HG03135 (cell line): Measurements from ENCODE around the gene SCAF1.
A peak's percentile ranks its signal among the peaks of the same experiment; 100 is the strongest.

Source experiments
- ATAC-seq: cut with Tn5 transposase; IDR thresholded peaks from one replicate; pipeline ENCODE4 v1.9.1; 2021; ENCODE audit warnings: mild to moderate bottlenecking, moderate library complexity; ENCODE audit not compliant: unreplicated experiment

Gene SCAF1

DNA sequence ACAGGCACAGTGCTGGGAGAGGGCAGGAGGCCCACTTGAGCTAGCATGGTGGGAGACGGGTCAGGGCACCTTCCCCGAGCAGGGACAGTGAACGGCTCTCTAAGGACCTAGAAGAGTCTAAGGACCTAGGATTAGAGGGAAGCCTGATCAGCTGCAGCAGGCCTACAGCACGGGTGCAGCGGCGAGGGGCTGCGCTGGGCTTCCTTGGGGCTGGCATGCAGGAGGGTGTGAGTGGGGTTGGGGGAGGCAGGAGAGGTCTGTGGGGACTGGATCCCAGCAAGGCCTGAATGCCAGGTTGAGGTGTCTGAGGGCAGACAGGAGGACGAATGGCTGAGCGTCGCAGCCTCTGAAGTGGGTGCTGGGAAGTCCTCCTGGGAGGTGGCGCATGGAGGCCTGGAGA, 3.6 kb downstream of the SCAF1 start:
- no peak for ATAC-seq

DNA sequence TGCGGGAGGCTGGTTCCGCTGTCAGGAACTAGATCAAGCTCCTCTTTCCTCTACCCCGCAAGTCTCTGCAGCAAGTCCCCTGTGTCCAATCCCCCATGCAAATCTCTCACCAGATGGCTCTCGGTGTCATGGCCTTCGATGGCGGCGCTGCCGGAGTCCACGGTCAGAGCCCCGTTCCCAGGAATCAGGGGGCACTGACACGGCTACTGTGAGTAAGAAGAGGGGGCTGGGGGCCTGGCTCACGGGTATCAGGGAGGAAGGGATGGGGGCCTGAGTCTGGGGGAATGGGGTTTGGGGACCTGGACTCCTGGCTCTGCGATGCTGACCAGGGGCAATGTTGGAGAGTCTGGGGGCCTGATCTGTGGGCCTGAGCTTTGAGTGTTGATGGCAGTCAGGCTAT, 4.0 kb downstream of the SCAF1 start:
- no peak for ATAC-seq

DNA sequence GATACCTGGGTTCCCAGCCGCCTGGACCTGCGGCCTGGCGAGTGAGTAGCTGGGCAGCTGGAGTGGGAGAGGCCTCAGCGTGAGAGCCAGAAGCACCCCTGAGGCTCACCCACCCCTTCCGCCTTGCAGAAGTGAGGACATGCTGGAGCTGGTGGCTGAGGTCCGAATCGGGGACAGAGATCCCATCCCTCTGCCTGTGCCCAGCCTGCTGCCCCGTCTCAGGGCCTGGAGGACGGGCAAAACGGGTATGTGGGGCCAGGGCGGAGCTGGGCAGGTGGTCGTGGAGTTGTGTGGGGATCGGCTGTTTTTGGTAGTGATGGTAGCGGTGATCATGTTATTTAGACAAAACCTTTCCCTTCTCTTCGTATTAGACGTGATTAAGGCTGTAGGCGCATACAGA, 4.6 kb downstream of the SCAF1 start:
- ATAC-seq = no peak

DNA sequence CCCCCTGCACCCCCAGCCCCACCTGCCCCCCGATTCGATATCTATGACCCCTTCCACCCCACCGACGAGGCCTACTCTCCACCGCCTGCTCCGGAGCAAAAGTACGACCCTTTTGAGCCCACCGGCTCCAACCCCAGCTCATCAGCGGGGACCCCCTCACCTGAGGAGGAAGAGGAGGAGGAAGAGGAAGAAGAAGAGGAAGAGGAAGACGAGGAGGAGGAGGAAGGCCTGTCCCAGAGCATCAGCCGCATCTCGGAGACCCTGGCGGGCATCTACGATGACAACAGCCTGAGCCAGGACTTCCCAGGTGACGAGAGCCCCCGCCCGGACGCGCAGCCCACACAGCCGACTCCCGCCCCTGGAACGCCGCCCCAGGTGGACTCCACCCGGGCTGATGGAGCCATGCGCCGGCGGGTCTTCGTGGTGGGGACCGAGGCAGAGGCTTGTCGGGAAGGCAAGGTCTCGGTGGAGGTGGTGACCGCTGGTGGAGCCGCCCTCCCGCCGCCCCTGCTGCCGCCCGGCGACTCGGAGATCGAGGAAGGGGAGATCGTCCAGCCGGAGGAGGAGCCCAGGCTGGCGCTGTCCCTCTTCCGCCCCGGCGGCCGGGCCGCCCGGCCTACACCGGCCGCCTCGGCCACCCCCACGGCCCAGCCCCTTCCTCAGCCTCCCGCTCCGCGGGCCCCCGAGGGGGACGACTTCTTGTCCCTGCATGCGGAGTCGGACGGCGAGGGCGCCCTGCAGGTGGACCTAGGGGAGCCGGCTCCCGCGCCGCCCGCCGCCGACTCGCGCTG, 9.2 kb downstream of the SCAF1 start:
- ATAC-seq = no peak

DNA sequence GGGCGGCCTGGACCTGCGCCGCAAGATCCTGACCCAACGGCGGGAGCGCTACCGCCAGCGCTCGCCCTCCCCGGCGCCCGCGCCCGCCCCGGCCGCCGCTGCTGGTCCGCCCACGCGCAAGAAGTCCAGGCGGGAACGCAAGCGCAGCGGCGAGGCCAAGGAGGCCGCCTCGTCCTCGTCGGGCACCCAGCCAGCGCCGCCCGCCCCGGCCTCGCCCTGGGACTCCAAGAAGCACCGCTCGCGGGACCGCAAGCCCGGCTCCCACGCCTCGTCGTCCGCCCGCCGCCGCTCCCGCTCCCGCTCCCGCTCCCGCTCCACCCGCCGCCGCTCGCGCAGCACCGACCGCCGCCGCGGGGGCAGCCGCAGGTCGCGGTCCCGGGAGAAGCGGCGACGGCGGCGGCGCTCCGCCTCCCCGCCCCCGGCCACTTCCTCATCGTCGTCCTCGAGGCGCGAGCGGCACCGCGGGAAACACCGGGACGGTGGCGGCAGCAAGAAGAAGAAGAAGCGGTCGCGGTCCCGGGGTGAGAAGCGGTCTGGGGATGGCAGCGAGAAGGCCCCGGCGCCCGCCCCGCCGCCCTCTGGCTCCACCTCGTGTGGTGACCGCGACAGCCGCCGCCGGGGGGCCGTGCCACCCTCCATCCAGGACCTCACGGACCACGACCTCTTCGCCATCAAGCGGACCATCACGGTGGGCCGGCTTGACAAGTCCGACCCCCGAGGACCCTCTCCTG, 10.0 kb downstream of the SCAF1 start:
- no peak for ATAC-seq

DNA sequence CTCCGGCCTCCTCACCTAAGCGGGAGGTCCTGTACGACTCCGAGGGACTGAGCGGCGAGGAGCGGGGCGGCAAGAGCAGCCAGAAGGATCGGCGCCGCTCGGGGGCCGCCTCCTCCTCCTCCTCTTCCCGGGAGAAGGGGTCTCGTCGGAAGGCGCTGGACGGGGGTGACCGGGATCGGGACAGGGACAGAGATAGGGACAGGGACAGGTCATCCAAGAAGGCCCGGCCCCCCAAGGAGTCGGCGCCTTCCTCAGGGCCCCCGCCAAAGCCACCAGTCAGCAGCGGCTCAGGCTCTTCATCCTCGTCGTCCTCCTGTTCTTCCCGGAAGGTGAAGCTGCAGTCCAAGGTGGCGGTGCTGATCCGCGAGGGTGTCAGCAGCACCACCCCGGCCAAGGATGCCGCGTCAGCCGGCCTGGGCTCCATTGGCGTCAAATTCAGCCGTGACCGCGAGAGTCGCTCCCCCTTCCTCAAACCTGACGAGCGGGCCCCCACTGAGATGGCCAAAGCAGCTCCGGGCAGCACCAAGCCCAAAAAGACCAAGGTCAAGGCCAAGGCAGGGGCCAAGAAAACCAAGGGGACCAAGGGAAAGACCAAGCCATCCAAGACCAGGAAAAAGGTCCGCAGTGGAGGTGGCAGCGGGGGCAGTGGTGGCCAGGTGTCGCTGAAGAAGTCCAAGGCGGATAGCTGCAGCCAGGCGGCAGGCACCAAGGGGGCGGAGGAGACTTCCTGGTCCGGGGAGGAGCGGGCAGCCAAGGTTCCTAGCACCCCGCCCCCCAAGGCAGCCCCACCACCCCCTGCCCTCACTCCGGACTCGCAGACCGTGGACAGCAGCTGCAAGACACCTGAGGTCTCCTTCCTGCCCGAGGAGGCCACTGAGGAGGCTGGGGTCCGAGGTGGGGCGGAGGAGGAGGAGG, 10.8 kb downstream of the SCAF1 start:
- no peak for ATAC-seq

DNA sequence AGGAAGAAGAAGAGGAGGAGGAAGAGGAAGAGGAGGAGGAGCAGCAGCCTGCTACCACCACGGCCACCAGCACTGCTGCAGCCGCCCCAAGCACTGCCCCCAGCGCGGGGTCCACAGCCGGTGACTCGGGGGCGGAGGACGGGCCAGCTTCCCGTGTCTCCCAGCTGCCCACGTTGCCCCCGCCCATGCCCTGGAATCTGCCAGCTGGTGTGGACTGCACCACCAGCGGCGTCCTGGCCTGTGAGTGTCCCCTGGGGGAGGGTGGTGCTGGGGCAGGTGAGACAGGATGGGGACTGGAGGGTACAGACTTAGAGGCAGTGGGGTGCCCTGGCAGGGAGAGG, 11.4 kb downstream of the SCAF1 start:
- ATAC-seq = no peak

DNA sequence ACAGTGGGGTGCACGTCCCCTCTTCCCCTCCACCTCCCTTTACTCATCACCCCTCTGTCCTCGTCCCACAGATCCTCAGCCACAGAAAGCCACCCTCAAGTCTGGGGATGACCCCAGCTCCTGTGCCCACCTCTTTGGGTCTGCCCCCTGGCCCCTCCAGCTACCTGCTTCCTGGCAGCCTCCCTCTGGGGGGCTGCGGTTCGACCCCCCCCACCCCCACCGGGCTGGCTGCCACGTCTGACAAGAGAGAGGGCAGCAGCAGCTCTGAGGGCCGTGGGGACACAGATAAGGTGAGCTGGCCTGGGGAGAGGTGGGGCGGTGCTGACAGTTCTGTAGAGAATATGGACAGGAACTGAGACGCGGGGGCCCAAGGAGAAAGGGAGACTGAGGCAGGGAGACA, 12.6 kb downstream of the SCAF1 start:
- ATAC-seq = no peak

DNA sequence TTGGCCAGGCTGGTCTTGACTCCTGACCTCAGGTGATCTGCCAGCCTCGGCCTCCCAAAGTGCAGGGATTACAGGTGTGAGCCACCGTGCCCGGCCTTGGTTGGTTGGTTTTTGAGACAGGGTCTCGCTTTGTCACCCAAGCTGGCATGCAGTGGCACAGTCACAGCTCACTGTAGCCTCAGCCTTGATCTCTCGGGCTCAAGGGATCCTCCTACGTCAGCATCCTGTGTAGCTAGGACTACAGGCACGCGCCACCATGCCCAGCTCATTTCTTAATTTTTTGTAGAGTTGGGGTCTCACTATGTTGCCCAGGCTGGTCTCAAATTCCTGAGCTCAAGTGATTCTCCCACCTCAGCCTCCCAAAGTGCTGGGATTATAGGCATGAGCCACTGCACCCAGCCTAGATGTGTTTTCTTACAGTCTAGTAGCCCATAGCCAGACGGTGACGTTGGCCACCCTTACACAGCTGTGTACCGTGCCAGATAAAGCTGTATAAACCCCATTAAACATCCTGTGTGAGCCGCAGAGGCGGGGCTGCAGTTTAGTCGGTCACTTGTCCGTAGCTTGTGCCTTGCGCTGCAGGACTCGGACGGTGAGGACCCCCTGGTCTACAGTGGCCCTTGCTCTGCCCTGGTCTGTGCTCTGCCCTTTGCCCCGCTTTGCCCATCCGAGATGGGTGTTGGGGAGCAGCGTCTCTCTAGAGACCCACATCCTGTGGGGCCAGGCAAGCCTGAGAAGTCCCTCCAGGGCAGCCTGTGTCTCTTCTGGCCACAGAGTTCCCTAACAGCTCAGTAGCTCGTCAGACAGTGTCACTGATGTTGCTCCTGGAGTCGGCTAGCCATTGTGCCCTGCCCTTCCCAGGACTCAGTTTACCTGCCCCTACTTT, 13.8 kb downstream of the SCAF1 start:
- ATAC-seq = no peak

DNA sequence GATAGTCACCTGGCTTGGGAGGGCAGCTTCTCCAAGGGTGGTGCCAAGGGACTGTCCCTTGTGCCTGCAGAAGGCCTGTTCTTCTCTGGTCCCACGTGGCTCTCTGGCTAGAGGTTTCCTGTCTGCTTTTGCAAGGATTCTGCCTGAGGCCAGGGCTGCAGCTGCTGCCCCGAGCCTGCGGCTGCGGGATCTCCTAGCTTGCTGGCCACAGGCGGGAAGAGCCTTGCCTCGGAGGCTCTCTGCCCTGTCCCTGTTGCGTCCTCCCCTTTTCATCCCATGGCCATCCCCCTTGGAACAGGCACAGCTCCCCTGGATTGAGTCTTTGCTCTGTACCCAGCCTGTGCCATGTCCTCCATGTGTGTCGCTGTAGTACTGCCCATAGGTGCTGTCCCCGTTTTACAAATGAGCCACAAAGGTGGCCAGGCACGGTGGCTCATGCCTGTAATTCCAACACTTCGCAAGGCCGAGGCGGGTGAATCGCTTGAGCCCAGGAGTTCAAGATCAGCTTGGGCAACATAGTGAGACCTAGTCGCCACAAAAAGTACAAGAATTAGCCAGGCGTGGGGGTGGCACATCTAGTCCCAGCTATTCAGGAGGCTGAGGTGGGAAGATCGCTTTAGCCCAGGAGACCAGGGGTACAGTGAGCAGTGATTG, 14.6 kb downstream of the SCAF1 start:
- no peak for ATAC-seq

DNA sequence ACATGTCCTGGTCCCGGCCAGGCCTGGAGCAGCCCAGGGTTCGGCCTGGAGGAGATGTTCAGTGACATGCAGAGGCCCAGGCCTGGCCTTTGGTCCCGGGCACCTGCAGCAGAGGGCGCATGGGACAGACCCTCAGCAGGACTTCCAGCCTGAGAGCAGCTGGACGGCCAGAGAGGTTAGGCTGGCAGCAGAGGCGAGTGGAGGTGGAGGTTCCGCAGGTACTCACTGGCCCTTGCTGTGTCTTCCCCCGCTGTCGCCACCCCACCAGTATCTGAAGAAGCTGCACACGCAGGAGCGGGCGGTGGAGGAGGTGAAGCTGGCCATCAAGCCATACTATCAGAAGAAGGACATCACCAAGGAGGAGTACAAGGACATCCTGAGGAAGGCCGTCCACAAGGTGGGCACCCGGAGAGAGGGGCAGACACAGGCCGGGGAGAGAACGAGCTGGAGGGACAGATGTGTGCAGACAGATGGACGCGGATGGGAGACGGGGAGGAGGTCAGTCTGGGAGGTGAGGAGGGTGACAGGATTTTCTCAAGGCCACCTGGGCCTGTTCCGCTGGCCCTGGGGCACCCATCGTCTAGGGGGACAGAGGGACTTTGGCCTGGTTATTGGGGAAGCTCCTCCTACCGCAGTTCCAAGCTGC, 15.6 kb downstream of the SCAF1 start:
- ATAC-seq = no peak

DNA sequence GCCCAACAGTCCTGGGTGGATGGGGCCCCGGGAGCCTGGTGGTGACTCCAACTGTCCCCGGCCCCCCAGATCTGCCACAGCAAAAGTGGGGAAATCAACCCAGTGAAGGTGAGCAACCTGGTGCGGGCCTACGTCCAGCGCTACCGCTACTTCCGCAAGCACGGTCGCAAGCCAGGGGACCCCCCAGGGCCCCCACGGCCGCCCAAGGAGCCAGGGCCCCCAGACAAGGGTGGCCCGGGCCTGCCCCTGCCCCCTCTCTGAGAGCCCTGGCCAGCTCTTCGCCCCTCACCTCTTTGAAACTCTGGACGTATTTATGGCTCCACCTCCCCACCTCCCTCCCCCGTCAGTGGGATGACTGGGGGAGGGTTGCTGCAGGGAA, 16.1 kb downstream of the SCAF1 start:
- ATAC-seq = no peak

DNA sequence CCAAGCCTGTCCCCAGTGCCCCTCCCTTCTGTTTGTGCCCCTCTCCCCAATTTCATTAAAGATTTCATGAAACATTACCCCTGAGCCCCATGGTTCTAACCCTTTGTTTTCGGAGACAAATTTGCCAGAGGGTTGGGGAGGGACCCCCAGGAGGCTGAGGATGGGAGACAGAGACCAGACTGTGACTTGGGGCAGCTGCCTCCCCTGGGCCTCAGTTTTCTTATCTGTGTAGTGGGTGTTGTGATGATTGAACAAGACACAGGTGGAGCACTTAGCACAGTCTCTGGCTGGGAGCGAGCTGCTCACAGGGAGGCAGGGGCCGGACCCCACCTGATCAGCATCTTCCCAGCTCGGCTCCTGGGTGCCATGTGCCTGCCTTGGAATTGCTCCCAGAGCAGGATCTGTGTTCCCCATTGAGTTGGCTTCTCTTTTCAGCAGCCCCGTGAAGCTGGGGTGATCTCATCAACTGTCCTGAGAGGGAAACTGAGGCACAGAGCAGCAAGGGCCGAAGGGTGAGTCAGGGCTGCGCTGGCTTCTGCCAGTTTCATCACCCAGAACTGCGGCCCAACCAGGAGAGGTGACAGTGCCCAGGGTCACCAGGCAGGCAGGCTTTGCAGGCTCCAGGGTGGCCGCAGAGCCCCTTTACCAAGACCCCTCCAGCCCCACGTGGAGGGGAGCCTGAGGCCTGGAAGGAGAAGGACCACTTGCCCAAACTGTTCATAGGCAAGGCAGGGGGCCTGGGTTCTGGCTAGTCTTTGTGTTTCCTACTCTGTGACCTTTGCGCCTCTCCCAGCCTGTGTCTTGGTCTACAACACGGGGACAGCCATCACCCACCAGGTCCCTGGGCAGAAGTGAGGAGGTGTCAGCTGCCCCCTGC, 16.8 kb downstream of the SCAF1 start:
- no peak for ATAC-seq

DNA sequence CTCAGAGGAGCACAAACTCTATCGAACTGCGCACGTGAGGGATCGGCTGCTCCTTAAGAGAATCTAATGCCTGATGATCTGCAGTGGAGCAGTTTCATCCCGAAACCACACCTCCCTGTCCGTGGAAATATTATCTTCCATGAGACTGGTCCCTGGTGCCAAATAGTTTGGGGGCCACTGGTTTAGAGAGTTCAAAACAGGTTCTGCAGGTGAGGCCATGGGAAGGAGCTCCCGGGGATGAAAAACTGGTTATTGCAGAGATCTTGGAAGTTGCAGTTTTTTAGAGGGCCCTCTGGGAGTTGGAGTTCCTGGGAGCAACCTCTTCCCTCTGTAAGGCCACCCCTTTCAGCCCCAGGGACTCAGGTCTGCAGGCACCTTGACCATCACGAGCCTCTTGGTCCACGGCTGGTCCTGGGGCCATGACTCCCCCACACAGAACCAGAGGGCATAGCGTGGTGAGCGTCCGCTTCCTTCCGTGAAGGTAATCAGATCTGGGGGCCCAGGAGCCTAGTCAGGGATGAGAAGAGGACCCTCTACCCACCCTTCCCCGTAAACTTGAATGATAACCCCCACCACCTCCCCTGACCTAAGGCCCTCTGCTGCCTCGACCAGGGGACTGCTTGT, 18.4 kb downstream of the SCAF1 start:
- ATAC-seq = no peak

DNA sequence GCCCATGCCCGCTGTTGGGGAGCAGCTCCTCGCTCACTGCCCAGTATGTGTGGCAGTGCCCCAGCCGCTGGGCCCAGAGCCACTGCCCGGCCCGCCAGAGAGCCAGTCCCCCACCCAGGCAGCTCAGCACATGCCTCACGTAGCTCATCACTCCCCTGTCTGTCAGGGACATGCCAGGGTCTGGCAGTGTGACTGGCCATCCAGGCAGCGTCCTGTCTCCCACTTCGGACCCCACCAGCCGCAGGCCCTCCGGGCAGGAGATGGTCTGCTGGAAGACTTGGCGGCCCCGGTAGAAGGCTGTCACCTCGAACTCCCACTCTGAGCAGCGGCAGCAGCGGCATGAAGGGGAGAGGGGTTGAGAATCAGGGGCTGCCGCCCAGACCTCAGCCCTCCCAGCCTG, 20.0 kb downstream of the SCAF1 start:
- ATAC-seq = no peak

DNA sequence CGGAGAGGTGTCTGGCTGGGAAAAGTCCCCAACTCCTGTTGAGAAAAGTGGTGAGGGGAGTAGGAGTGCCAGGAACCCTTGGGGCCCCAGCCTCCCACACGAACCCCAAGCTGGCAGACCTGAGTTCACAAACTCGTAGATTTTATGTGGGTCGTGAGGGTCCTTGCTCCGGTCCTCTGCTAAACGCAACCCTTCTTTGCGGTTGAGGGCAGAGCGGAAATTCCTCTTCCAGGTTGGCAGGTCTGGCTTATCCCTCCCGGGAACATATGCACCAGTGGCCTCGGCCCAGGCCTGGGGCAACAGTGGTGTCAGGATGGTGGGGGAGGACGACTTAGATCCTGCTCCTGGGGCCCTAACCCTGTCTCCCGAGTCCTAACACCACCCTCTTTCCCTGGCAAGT, 21.2 kb downstream of the SCAF1 start:
- ATAC-seq = no peak

DNA sequence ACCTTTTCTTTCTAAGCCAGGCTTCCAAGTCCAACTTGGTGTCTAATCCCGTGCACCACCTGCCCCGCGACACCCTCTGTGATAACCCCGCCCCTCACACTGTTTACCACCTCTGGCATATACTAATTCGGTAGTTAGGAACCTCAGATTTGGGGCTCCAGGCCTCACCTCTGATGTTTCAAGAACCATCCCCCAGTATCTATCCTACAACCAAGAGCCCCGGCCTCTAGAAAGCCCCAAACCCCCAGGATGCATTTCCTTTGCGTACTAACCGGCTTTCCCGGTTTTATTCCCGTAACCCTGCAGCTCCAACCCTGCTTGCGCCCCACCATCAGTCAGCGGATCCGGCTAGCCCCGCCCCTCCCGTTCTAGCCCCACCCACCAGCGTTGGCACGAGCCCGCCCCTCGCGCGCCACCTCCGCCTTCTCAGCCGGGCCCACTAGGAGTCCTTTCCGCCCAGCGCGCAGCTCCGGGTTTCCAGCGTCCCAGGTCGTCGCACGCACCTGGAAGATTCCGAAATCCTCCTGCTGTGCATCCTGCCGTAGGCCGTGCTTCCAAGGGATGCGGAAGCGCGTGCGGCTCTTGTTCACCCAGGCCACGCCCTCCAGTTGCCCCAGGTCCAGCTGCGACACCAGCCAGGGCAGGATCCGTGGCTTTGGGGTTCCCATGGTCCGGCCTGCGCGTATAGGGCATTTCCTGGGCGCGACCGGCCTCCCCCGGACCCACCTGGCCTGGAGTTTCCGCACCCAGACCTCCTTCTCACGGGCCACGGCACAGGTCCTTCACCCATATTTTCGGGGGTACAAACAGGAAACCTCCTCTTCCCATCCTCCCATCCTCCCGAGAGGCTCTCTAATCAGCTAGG, 22.4 kb downstream of the SCAF1 start:
- peak; percentile 33 for ATAC-seq

DNA sequence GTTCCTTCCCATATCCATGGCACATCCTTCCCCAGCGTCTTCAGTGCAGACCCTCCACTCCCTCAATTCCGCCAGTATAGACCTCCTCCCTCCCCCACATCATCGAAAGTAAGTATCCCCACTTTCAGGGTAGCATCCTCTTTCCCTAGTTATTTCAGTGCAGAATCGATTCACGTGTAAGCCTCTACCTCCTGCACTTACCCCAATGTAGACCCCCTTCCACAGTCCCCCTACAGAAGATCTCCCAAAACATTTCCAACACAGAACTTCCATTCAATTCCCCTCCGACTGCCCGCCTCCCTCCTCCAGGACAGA, 23.0 kb downstream of the SCAF1 start:
- ATAC-seq = no peak
